OCI-LY1 (cell line): ENCODE data around the gene NINJ2.

Source experiments
- H2AFZ ChIP-seq: fragments of 200-600 bp; sonication (generic), shearing (Covaris generic); 2 replicates; pipeline ENCODE4 v1.6.0; 2014; ENCODE audit warnings: antibody characterized with exemption, mild to moderate bottlenecking, low read length
- H3F3A ChIP-seq: fragments of 200-600 bp; sonication (generic), shearing (Covaris generic); 2 replicates; pipeline ENCODE4 v1.6.0; 2014; ENCODE audit warnings: mild to moderate bottlenecking, antibody characterized with exemption, low read length, moderate library complexity; ENCODE audit not compliant: insufficient read depth
- H3K27ac ChIP-seq: fragments of 200-600 bp; sonication (generic); 2 replicates; pipeline ENCODE4 v1.5.1; 2014; ENCODE audit warnings: low read length, mixed run types, mild to moderate bottlenecking, low read depth; ENCODE audit not compliant: poor library complexity, severe bottlenecking
- H3K27me3 ChIP-seq: fragments of 200-600 bp; sonication (generic); 2 replicates; pipeline ENCODE4 v1.6.0; 2014; ENCODE audit warnings: antibody characterized with exemption, mild to moderate bottlenecking, low read length, moderate library complexity; ENCODE audit not compliant: insufficient read depth
- H3K36me3 ChIP-seq: fragments of 200-600 bp; sonication (generic); 2 replicates; pipeline ENCODE4 v1.6.1; 2014; ENCODE audit warnings: mild to moderate bottlenecking, antibody characterized with exemption, low read length, moderate library complexity, mixed read lengths; ENCODE audit not compliant: insufficient read depth
- H3K4me1 ChIP-seq: fragments of 200-600 bp; sonication (generic); 2 replicates; pipeline ENCODE4 v1.5.1; 2014; ENCODE audit warnings: mild to moderate bottlenecking, low read length, moderate library complexity; ENCODE audit not compliant: insufficient read depth, severe bottlenecking
- H3K4me2 ChIP-seq: fragments of 200-600 bp; sonication (generic), shearing (Covaris generic); 2 replicates; pipeline ENCODE4 v1.6.1; 2014; ENCODE audit warnings: low read length
- H3K4me3 ChIP-seq: fragments of 200-600 bp; sonication (generic); 2 replicates; pipeline ENCODE4 v1.5.1; 2014; ENCODE audit warnings: low read length, low read depth, mild to moderate bottlenecking, mixed read lengths; ENCODE audit not compliant: poor library complexity, severe bottlenecking
- H3K79me2 ChIP-seq: fragments of 200-600 bp; shearing (Covaris generic); 2 replicates; pipeline ENCODE4 v1.6.1; 2016; ENCODE audit warnings: mixed run types, low read length, mixed read lengths; ENCODE audit not compliant: insufficient read depth
- H3K9ac ChIP-seq: fragments of 200-600 bp; sonication (generic), shearing (Covaris generic); 2 replicates; pipeline ENCODE4 v1.6.1; 2014; ENCODE audit warnings: mild to moderate bottlenecking, low read length, mixed read lengths
- H3K9me2 ChIP-seq: fragments of 200-600 bp; sonication (generic), shearing (Covaris generic); 2 replicates; pipeline ENCODE4 v1.6.1; 2014; ENCODE audit warnings: low read depth, mild to moderate bottlenecking, low read length, mixed read lengths
- H3K9me3 ChIP-seq: fragments of 200-600 bp; shearing (Covaris generic); 2 replicates; pipeline ENCODE4 v1.6.1; 2014; ENCODE audit warnings: low read length, mixed read lengths
- H4K20me1 ChIP-seq: fragments of 200-600 bp; sonication (generic), shearing (Covaris generic); 2 replicates; pipeline ENCODE4 v1.6.0; 2016; ENCODE audit warnings: mild to moderate bottlenecking, low read length; ENCODE audit not compliant: insufficient read depth
- EZH2 ChIP-seq: fragments of 200-600 bp; sonication (generic), shearing (Covaris generic); IDR thresholded peaks from 2 replicates; pipeline ENCODE4 v1.8.0; 2017; ENCODE audit warnings: borderline replicate concordance, mixed run types, mild to moderate bottlenecking, antibody characterized with exemption, low read length, moderate library complexity, mixed read lengths
- TF ChIP-seq, protein P1 (sequence below): fragments of 200-600 bp; sonication (generic), shearing (Covaris generic); IDR thresholded peaks from 2 replicates; pipeline ENCODE4 v1.5.1; 2017; ENCODE audit warnings: mild to moderate bottlenecking, antibody characterized with exemption, low read length, moderate library complexity, mixed read lengths

Gene NINJ2

DNA sequence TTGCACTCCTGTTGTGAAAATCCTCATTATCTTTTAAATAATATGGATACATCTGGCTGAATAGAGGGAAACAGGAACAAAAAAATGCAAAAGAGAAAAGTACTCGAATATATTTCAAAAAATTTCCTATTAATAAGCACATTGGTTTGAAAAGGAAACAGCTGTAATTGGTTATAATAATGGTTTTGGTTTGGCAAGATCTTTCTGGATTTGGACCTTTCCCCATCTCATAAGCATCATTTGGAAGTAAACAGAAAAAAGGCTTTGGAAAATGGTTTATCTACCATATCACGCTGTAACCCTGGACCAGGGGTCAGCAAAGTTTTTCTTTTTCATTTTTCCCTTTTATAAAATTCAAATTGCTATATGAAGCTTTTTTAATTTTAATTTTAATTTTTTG lies 2.8 kb upstream of the NINJ2 start:
- Histone ChIP-seq H3K4me1 (peaks cover 81% of the 10 kb centered on the region), H3K4me3 (no peak overlapping the region), H3F3A (peaks cover 19% of the 10 kb centered on the region), H3K36me3 (no peaks in the 10 kb centered on the region), H3K27ac (peak overlapping the region; percentile 93), H2AFZ (no peak overlapping the region), H3K4me2 (peak overlapping the region; percentile 55), H3K9me2 (no peaks in the 10 kb centered on the region), H3K27me3 (no peaks in the 10 kb centered on the region), H4K20me1 (no peaks in the 10 kb centered on the region), H3K79me2 (peaks cover 8% of the 10 kb centered on the region), H3K9me3 (no peaks in the 10 kb centered on the region), H3K9ac (peak overlapping the region; percentile 59)
- no peak for TF ChIP-seq EZH2
- TF ChIP-seq, protein P1, sequence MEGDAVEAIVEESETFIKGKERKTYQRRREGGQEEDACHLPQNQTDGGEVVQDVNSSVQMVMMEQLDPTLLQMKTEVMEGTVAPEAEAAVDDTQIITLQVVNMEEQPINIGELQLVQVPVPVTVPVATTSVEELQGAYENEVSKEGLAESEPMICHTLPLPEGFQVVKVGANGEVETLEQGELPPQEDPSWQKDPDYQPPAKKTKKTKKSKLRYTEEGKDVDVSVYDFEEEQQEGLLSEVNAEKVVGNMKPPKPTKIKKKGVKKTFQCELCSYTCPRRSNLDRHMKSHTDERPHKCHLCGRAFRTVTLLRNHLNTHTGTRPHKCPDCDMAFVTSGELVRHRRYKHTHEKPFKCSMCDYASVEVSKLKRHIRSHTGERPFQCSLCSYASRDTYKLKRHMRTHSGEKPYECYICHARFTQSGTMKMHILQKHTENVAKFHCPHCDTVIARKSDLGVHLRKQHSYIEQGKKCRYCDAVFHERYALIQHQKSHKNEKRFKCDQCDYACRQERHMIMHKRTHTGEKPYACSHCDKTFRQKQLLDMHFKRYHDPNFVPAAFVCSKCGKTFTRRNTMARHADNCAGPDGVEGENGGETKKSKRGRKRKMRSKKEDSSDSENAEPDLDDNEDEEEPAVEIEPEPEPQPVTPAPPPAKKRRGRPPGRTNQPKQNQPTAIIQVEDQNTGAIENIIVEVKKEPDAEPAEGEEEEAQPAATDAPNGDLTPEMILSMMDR, result no peak

DNA sequence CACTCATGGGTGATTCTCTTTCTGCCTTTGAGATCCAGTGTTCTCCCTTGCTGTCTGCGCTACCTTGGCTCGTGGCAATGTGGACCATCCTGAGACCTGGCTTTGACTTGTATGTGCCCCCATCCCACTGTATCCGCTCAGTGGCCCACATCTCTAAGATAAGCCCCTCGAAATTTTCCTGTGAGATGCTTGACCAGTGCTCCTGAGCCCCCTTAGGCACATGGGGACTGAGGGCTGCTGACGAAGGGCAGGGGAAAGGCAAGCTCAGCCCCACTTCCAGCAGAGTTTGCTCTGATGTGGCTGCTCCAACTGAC lies 1.5 kb upstream of the NINJ2 start:
- peaks cover 16% of the 10 kb centered on the region for H3F3A ChIP-seq
- H3K4me3 ChIP-seq, result peak overlapping the region; percentile 2
- H3K27ac ChIP-seq, result peak overlapping the region; percentile 93
- H3K79me2 ChIP-seq, result peaks cover 13% of the 10 kb centered on the region
- H3K9ac ChIP-seq, result peak overlapping the region; percentile 79; the same call in 1 of the 2 replicates
- H3K9me3 ChIP-seq, result no peaks in the 10 kb centered on the region
- H2AFZ ChIP-seq, result no peak overlapping the region
- no peaks in the 10 kb centered on the region for H3K9me2 ChIP-seq
- no peaks in the 10 kb centered on the region for H4K20me1 ChIP-seq
- H3K4me1 ChIP-seq, result peaks cover 93% of the 10 kb centered on the region
- no peaks in the 10 kb centered on the region for H3K27me3 ChIP-seq
- peak overlapping the region; percentile 86; the same call in 1 of the 2 replicates for H3K4me2 ChIP-seq
- 0 out of 2 replicates have a peak, but pooled peaks cover 3% of the 10 kb centered on the region for H3K36me3 ChIP-seq
- TF ChIP-seq, protein P1, result no peak
- no peak for TF ChIP-seq EZH2

DNA sequence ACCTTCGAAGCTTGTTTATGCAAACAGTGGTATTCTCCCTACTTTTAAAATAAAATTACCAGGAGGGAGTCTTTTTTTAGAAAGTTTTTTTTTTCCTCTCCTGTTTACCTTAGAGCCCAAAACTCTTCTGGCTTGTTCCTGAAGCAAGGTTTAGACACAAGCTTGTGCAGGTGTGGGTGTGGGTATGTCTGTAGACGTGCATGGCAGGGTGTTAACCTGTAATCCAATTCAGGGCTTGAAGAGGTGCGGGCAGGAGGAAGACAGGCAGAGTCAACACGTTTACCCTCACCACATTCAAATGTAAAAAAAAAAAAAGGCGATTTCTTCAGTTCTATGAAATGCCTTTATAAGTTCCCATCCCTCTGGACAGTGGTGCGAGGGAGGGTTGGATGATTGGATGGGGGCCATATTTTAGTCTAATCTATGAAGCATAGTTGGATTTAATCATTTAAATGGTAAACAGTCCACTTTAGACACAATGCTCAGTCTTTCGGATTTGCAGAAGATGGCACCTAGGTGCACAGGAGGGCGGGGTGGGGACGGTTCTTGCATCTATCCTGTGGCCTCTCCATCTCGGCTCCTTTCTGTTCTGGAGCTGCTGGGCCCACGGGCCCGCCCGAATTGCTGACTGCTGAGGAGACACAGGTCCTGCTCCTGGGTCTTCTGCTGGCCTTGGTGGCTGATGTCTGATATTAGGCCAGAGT lies 982 bp upstream of the NINJ2 start:
- Histone ChIP-seq H3K9me2 (no peaks in the 10 kb centered on the region), H2AFZ (no peak overlapping the region), H3K9me3 (no peaks in the 10 kb centered on the region), H4K20me1 (no peaks in the 10 kb centered on the region), H3K4me3 (peak overlapping the region; percentile 63), H3K36me3 (0 out of 2 replicates have a peak, but pooled peaks cover 5% of the 10 kb centered on the region), H3K9ac (peak overlapping the region; percentile 79), H3K4me1 (peaks cover 98% of the 10 kb centered on the region), H3K27ac (peak overlapping the region; percentile 93), H3K4me2 (peak overlapping the region; percentile 86), H3K27me3 (no peaks in the 10 kb centered on the region), H3F3A (peaks cover 16% of the 10 kb centered on the region), H3K79me2 (peaks cover 13% of the 10 kb centered on the region)
- no peak for TF ChIP-seq EZH2
- TF ChIP-seq, protein P1, result no peak
